Heart left ventricle (tissue), 13 donors: ENCODE measurements around the gene FAM221B.

Experiments
- CTCF ChIP-seq, 12 donors: fragments of 200-600 bp; sonication (generic) in 4 of 12; IDR thresholded peaks; one replicate each; pipeline versions ENCODE4 v1.5.0 to v1.8.0; 2018 to 2022; ENCODE audit warnings: antibody characterized with exemption in 12 of 12, mild to moderate bottlenecking in 5 of 12
- POLR2A ChIP-seq, 2 donors: fragments of 450-650 bp; IDR thresholded peaks; one replicate each; pipeline ENCODE4 v1.6.1; 2017; ENCODE audit warnings: antibody characterized with exemption in 2 of 2, mild to moderate bottlenecking in 2 of 2, moderate library complexity in 2 of 2
- donor health status: ischemic (EF 13 %, LVEDD 7.1; RV severe dilation, severe dysfunction).
- donor health status: DM: no; HTN: yes; CAD: no.
- donor health status: DM: no; HTN: no; CAD: no.
- donor health status: ischemic (EF 25% LVEDD 6.9; RV normal size, moderate dysfunction).
- donor health status: ischemic (EF 25% LVEDD 5.7; RV mildly dilated, moderate dysfunction).
- donor health status: ischemic (EF 35%, LVEDD 5.7; RV mildly dilated, moderate dysfunction).
- donor health status: nonischemic (EF 11% LVEDD 7.7; RV severe dilation, severe dysfunction).
- donor health status: DM: yes; HTN: yes; CAD: no.
- donor health status: PGD.
- donor health status: ischemic (EF 29% LVEDD 5.4; RV normal size, mild dysfunction).
- donor health status: nonischemic (EF 23%, LVEDD 6.1; RV moderate dilation, normal function).

DNA sequence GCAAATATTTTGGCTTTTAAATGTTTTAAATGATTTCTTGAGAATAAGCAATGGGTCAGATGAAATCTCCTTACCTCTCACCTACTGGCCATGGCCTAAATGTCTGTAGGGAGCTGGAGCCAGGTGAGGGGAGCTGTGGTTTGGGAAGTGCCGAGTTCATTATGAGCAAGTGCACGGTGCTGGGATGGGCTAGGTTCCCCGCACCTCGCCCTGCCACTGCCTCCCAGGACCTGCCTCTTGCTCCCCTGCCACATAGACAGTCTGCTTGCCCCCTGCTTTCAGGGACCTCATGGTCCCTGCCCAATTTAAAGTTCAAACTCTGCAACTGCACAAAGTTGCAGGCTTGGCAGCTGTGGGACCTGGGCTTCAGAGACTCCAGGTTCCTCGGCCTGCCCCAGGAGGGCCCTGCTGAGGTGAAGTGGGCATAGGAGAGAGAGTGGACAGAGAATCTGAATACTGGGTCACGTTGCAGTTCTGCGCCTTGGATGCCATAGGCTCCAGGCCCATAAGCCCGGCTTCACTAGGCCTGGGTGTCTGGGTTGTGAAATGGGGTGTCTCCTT is 36.2 kb upstream of the FAM221B start:
- TF ChIP-seq POLR2A (IDR thresholded peaks at IDR 0.05), result no peak
- no peak for TF ChIP-seq CTCF (IDR thresholded peaks at IDR 0.05)
